GM23338 (cell line): ENCODE data around the gene CACNB4. TPM values are rescaled to one million over a fixed set of nuclear protein-coding genes. Genes with fewer than 3 reads are reported as not detected.

Experiments
- ATAC-seq: fragments of 200-7000 bp; cut with Tn5 transposase; 3 replicates; pipeline ENCODE4 v1.9.1; 2020
- DNase-seq: peaks from one replicate; pipeline ENCODE4 v3.0.0-alpha.2; 2015; ENCODE audit warnings: low spot score
- H2AFZ ChIP-seq: fragments of 200-600 bp; sonication (generic); 2 replicates; pipeline ENCODE4 v1.8.0; 2016; ENCODE audit warnings: antibody characterized with exemption, mild to moderate bottlenecking, moderate library complexity
- H3F3A ChIP-seq: fragments of 200-600 bp; sonication (generic); replicated peaks from 2 replicates; pipeline ENCODE4 v1.8.0; 2017; ENCODE audit warnings: antibody characterized with exemption, mixed run types, low read depth
- H3K27ac ChIP-seq: fragments of 200-600 bp; sonication (generic); 2 replicates; pipeline ENCODE4 v1.6.1; 2016; ENCODE audit warnings: low read depth
- H3K27me3 ChIP-seq: fragments of 200-600 bp; sonication (generic); 2 replicates; pipeline ENCODE4 v1.8.0; 2016; ENCODE audit warnings: mild to moderate bottlenecking, mixed run types, moderate library complexity; ENCODE audit not compliant: insufficient read depth
- H3K36me3 ChIP-seq: fragments of 200-600 bp; sonication (generic); 2 replicates; pipeline ENCODE4 v1.8.0; 2016; ENCODE audit warnings: mild to moderate bottlenecking; ENCODE audit not compliant: insufficient read depth
- H3K4me1 ChIP-seq: fragments of 200-600 bp; sonication (generic); 2 replicates; pipeline ENCODE4 v1.8.0; 2016; ENCODE audit warnings: mild to moderate bottlenecking, moderate library complexity; ENCODE audit not compliant: insufficient read depth
- H3K4me2 ChIP-seq: fragments of 200-600 bp; sonication (generic); 2 replicates; pipeline ENCODE4 v1.7.1; 2017; ENCODE audit warnings: mixed run types
- H3K4me3 ChIP-seq: fragments of 200-600 bp; sonication (generic); 2 replicates; pipeline ENCODE4 v1.6.1; 2016; ENCODE audit warnings: mixed run types
- H3K79me2 ChIP-seq: fragments of 200-600 bp; sonication (generic); replicated peaks from 2 replicates; pipeline ENCODE4 v1.8.0; 2017; ENCODE audit warnings: mild to moderate bottlenecking; ENCODE audit not compliant: insufficient read depth
- H3K9me2 ChIP-seq: fragments of 200-600 bp; sonication (generic); 2 replicates; pipeline ENCODE4 v1.8.0; 2017; ENCODE audit not compliant: insufficient read depth
- H4K20me1 ChIP-seq: fragments of 200-600 bp; sonication (generic); replicated peaks from 2 replicates; pipeline ENCODE4 v1.8.0; 2017; ENCODE audit warnings: mild to moderate bottlenecking; ENCODE audit not compliant: insufficient read depth
- H3K27ac Mint-ChIP-seq: 2 replicates; pipeline ENCODE4 v1.8.0; 2020; ENCODE audit warnings: inconsistent platforms, mild to moderate bottlenecking, moderate library complexity, mixed read lengths
- H3K27me3 Mint-ChIP-seq: 3 replicates; pipeline ENCODE4 v1.8.0; 2022; ENCODE audit warnings: low read depth, mild to moderate bottlenecking, moderate library complexity, mixed read lengths, inconsistent platforms; ENCODE audit not compliant: insufficient read depth, poor library complexity
- H3K36me3 Mint-ChIP-seq: 3 replicates; pipeline ENCODE4 v1.8.0; 2021; ENCODE audit warnings: low read depth, mild to moderate bottlenecking, inconsistent platforms, moderate library complexity, mixed read lengths
- H3K4me1 Mint-ChIP-seq: 3 replicates; pipeline ENCODE4 v1.8.0; 2020; ENCODE audit warnings: mild to moderate bottlenecking, inconsistent platforms, mixed read lengths
- H3K4me3 Mint-ChIP-seq: 3 replicates; pipeline ENCODE4 v1.8.0; 2021; ENCODE audit warnings: moderate library complexity, mild to moderate bottlenecking, inconsistent platforms, mixed read lengths
- H3K9me3 Mint-ChIP-seq: 3 replicates; pipeline ENCODE4 v1.8.0; 2020; ENCODE audit warnings: moderate library complexity, mild to moderate bottlenecking, inconsistent platforms, mixed read lengths
- CTCF ChIP-seq, 2 experiments: fragments of 200-600 bp in 1 of 2; sonication (generic) in 1 of 2; conservative IDR thresholded peaks; 2 replicates each; pipeline versions ENCODE4 v1.5.1 to v1.6.1; 2016 to 2017; ENCODE audit warnings: antibody characterized with exemption in 2 of 2, low read depth in 2 of 2, mild to moderate bottlenecking in 2 of 2, moderate library complexity in 1 of 2
- EZH2 ChIP-seq: fragments of 200-600 bp; sonication (generic); IDR thresholded peaks from one replicate; pipeline ENCODE4 v1.8.0; 2017; ENCODE audit warnings: antibody characterized with exemption, mild to moderate bottlenecking, low read depth; ENCODE audit not compliant: unreplicated experiment
- EZH2phosphoT487 ChIP-seq: fragments of 200-600 bp; sonication (generic); IDR thresholded peaks from one replicate; pipeline ENCODE4 v1.8.1; 2018; ENCODE audit warnings: antibody characterized with exemption; ENCODE audit not compliant: unreplicated experiment
- JUNB ChIP-seq: IDR thresholded peaks from one replicate; pipeline ENCODE4 v1.6.1; 2016; ENCODE audit warnings: antibody characterized with exemption; ENCODE audit not compliant: unreplicated experiment
- POLR2AphosphoS5 ChIP-seq: IDR thresholded peaks from 2 replicates; pipeline ENCODE4 v1.6.1; 2016; ENCODE audit warnings: antibody characterized with exemption, low read depth
- STAT1 ChIP-seq: IDR thresholded peaks from one replicate; pipeline ENCODE4 v1.6.1; 2016; ENCODE audit warnings: antibody characterized with exemption; ENCODE audit not compliant: unreplicated experiment
- ZNF114 ChIP-seq: fragments of 250-450 bp; sonication (Bioruptor Pico); IDR thresholded peaks from 2 replicates; pipeline ENCODE4 v1.5.0; 2020; ENCODE audit warnings: mild to moderate bottlenecking, moderate library complexity
- polyA plus RNA-seq: library from polyadenylated mRNA; unstranded; fragments of >200 nt; fragmentation: Nextera tagmentation; extraction: Ambion mirVana; gene quantifications from 2 replicates; pipeline ENCODE4 v1.2.1, GENCODE V29; 2016
- total RNA-seq: library from RNA; depleted of rRNA; stranded (reverse); fragments of >200 nt; shearing (Covaris generic); gene quantifications from 2 replicates; pipeline ENCODE4 v1.2.3, GENCODE V29; 2014
- TF ChIP-seq, protein P1 (sequence below): fragments of 250-450 bp; sonication (Bioruptor Pico); IDR thresholded peaks from 2 replicates; pipeline ENCODE4 v1.5.0; 2020; ENCODE audit warnings: mild to moderate bottlenecking, moderate library complexity
- TF ChIP-seq, protein P2 (sequence below): IDR thresholded peaks from one replicate; pipeline ENCODE4 v1.6.1; 2018; ENCODE audit warnings: antibody characterized with exemption; ENCODE audit not compliant: unreplicated experiment
- TF ChIP-seq, protein P3 (sequence below): IDR thresholded peaks from 2 replicates; pipeline ENCODE4 v1.6.1; 2016; ENCODE audit warnings: antibody characterized with exemption

The CACNB4 gene
- total and polyA plus RNA-seq, 2 experiments from 2014 or later = 4.0 to 9.8 TPM

DNA sequence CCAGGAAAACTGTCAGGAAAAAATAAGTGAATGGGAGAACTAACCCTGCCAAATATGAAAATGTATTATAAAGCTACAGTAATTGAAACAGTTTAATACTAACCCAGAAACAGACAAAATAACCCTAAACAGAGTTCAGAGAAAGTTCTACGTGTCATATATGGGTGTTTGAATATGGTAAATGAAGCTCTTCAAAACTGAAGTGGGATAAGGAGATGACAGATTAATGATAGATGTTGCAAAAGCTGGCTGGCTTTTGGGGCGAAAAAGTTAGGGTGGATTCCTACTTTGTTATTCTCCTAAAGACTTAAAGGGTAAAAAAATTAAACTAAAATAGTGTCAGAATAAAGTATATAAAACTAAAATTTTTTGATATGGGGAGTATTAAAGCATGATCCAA, 168.8 kb downstream of the CACNB4 start (continued):
- TF ChIP-seq, protein P1, sequence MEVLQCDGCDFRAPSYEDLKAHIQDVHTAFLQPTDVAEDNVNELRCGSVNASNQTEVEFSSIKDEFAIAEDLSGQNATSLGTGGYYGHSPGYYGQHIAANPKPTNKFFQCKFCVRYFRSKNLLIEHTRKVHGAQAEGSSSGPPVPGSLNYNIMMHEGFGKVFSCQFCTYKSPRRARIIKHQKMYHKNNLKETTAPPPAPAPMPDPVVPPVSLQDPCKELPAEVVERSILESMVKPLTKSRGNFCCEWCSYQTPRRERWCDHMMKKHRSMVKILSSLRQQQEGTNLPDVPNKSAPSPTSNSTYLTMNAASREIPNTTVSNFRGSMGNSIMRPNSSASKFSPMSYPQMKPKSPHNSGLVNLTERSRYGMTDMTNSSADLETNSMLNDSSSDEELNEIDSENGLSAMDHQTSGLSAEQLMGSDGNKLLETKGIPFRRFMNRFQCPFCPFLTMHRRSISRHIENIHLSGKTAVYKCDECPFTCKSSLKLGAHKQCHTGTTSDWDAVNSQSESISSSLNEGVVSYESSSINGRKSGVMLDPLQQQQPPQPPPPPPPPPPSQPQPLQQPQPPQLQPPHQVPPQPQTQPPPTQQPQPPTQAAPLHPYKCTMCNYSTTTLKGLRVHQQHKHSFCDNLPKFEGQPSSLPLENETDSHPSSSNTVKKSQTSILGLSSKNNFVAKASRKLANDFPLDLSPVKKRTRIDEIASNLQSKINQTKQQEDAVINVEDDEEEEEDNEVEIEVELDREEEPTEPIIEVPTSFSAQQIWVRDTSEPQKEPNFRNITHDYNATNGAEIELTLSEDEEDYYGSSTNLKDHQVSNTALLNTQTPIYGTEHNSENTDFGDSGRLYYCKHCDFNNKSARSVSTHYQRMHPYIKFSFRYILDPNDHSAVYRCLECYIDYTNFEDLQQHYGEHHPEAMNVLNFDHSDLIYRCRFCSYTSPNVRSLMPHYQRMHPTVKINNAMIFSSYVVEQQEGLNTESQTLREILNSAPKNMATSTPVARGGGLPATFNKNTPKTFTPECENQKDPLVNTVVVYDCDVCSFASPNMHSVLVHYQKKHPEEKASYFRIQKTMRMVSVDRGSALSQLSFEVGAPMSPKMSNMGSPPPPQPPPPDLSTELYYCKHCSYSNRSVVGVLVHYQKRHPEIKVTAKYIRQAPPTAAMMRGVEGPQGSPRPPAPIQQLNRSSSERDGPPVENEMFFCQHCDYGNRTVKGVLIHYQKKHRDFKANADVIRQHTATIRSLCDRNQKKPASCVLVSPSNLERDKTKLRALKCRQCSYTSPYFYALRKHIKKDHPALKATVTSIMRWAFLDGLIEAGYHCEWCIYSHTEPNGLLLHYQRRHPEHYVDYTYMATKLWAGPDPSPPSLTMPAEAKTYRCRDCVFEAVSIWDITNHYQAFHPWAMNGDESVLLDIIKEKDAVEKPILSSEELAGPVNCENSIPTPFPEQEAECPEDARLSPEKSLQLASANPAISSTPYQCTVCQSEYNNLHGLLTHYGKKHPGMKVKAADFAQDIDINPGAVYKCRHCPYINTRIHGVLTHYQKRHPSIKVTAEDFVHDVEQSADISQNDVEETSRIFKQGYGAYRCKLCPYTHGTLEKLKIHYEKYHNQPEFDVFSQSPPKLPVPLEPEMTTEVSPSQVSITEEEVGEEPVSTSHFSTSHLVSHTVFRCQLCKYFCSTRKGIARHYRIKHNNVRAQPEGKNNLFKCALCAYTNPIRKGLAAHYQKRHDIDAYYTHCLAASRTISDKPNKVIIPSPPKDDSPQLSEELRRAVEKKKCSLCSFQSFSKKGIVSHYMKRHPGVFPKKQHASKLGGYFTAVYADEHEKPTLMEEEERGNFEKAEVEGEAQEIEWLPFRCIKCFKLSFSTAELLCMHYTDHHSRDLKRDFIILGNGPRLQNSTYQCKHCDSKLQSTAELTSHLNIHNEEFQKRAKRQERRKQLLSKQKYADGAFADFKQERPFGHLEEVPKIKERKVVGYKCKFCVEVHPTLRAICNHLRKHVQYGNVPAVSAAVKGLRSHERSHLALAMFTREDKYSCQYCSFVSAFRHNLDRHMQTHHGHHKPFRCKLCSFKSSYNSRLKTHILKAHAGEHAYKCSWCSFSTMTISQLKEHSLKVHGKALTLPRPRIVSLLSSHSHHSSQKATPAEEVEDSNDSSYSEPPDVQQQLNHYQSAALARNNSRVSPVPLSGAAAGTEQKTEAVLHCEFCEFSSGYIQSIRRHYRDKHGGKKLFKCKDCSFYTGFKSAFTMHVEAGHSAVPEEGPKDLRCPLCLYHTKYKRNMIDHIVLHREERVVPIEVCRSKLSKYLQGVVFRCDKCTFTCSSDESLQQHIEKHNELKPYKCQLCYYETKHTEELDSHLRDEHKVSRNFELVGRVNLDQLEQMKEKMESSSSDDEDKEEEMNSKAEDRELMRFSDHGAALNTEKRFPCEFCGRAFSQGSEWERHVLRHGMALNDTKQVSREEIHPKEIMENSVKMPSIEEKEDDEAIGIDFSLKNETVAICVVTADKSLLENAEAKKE (CRISPR knock-in tag) = no peak

DNA sequence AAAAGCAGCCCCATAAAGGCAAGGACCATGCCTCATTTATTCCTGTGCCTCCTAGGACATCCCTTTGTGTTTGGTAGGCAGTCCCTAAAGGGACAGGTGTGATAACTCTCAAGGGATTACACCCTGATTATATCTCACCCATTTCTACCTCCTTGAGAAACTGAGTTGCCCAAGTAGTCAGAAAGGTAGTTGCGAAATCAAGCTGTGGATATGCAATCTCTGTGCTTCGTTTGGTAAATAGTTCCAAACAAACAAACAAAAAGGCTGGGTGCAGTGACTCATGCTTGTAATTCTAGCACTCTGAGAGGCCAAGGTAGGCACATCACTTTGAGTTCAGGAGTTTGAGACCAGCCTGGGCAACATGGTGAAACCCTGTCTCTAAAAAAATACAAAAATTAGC, 170.5 kb downstream of the CACNB4 start:
- no peaks in the 10 kb centered on the region for H3K36me3 ChIP-seq
- H3K4me2 ChIP-seq = no peak overlapping the region
- DNase-seq (no peak), ATAC-seq (no peak; the same call in 1 of the 3 replicates)
- Mint-ChIP-seq H3K36me3 (no peaks in the 10 kb centered on the region), H3K9me3 (no peaks in the 10 kb centered on the region), H3K4me1 (peaks cover 17% of the 10 kb centered on the region), H3K27me3 (peaks cover 4% of the 10 kb centered on the region), H3K4me3 (no peak overlapping the region), H3K27ac (no peak overlapping the region)
- H3F3A ChIP-seq = no peaks in the 10 kb centered on the region
- H3K27ac ChIP-seq = no peak overlapping the region
- no peak overlapping the region for H3K4me3 ChIP-seq
- no peaks in the 10 kb centered on the region for H3K79me2 ChIP-seq
- H3K9me2 ChIP-seq = no peaks in the 10 kb centered on the region
- peaks cover 19% of the 10 kb centered on the region; the same call in 1 of the 2 replicates for H3K4me1 ChIP-seq
- no peaks in the 10 kb centered on the region for H3K27me3 ChIP-seq
- no peak overlapping the region for H2AFZ ChIP-seq
- H4K20me1 ChIP-seq = no peaks in the 10 kb centered on the region
- TF ChIP-seq, protein P2, sequence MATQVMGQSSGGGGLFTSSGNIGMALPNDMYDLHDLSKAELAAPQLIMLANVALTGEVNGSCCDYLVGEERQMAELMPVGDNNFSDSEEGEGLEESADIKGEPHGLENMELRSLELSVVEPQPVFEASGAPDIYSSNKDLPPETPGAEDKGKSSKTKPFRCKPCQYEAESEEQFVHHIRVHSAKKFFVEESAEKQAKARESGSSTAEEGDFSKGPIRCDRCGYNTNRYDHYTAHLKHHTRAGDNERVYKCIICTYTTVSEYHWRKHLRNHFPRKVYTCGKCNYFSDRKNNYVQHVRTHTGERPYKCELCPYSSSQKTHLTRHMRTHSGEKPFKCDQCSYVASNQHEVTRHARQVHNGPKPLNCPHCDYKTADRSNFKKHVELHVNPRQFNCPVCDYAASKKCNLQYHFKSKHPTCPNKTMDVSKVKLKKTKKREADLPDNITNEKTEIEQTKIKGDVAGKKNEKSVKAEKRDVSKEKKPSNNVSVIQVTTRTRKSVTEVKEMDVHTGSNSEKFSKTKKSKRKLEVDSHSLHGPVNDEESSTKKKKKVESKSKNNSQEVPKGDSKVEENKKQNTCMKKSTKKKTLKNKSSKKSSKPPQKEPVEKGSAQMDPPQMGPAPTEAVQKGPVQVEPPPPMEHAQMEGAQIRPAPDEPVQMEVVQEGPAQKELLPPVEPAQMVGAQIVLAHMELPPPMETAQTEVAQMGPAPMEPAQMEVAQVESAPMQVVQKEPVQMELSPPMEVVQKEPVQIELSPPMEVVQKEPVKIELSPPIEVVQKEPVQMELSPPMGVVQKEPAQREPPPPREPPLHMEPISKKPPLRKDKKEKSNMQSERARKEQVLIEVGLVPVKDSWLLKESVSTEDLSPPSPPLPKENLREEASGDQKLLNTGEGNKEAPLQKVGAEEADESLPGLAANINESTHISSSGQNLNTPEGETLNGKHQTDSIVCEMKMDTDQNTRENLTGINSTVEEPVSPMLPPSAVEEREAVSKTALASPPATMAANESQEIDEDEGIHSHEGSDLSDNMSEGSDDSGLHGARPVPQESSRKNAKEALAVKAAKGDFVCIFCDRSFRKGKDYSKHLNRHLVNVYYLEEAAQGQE = no peak
- TF ChIP-seq CTCF (conservative IDR thresholded peaks at IDR 0.05; ENCODE audit: low read depth in 2 of 2) (no peak), STAT1 (no peak), EZH2 (no peak), POLR2AphosphoS5 (no peak), JUNB (no peak), ZNF114 (CRISPR knock-in tag) (no peak), EZH2phosphoT487 (no peak)
- TF ChIP-seq, protein P3, sequence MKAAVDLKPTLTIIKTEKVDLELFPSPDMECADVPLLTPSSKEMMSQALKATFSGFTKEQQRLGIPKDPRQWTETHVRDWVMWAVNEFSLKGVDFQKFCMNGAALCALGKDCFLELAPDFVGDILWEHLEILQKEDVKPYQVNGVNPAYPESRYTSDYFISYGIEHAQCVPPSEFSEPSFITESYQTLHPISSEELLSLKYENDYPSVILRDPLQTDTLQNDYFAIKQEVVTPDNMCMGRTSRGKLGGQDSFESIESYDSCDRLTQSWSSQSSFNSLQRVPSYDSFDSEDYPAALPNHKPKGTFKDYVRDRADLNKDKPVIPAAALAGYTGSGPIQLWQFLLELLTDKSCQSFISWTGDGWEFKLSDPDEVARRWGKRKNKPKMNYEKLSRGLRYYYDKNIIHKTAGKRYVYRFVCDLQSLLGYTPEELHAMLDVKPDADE = no peak
